ENCODE measurements around the gene PARP9.

The PARP9 gene

GRCh38 chr3:122581622-122582021 lies 17.5 kb upstream of the PARP9 start:
- peaks cover 31% of the 10 kb centered on the region for H3K79me2 ChIP-seq (ENCODE audit: insufficient read depth, low read length)
- DNase-seq (no peak), ATAC-seq (ENCODE audit: insufficient read depth, low read depth) (no peak)
- peaks cover 12% of the 10 kb centered on the region for H3K36me3 ChIP-seq (ENCODE audit: insufficient read depth, low read length)
- H3K27me3 ChIP-seq (ENCODE audit: insufficient read depth, low read length, poor library complexity), result no peaks in the 10 kb centered on the region
- peaks cover 25% of the 10 kb centered on the region for H3K4me1 ChIP-seq (ENCODE audit: insufficient read depth, low read length)
- H3K4me3 ChIP-seq (ENCODE audit: low read depth in 1 of 2, low read length in 2 of 2), result no peak overlapping the region
- H3K27ac ChIP-seq (ENCODE audit: low read length), result no peak overlapping the region
- TF ChIP-seq EZH2 (IDR thresholded peaks at IDR 0.05; ENCODE audit: borderline replicate concordance, low read depth, low read length, severe bottlenecking) (no peak), CTCF (IDR thresholded peaks at IDR 0.05; ENCODE audit: borderline replicate concordance, extremely low read depth, low read length, poor library complexity, severe bottlenecking) (no peak)
- no peak overlapping the region for H3K4me2 ChIP-seq (ENCODE audit: insufficient read depth, low read length)
- H4K20me1 ChIP-seq (ENCODE audit: insufficient read depth, low read length), result no peaks in the 10 kb centered on the region
- H2AFZ ChIP-seq (ENCODE audit: low read depth, low read length), result no peak overlapping the region
- H3K9ac ChIP-seq (ENCODE audit: low read depth, low read length), result no peak overlapping the region
- H3K9me3 ChIP-seq (ENCODE audit: insufficient read depth, low read length, severe bottlenecking), result peaks cover 18% of the 10 kb centered on the region

GRCh38 chr3:122580470-122580869 lies 16.4 kb upstream of the PARP9 start:
- H3K79me2 ChIP-seq (ENCODE audit: insufficient read depth, low read length), result peaks cover 29% of the 10 kb centered on the region
- no peak overlapping the region for H2AFZ ChIP-seq (ENCODE audit: low read depth, low read length)
- peaks cover 32% of the 10 kb centered on the region for H3K4me1 ChIP-seq (ENCODE audit: insufficient read depth, low read length)
- H3K27me3 ChIP-seq (ENCODE audit: insufficient read depth, low read length, poor library complexity), result no peaks in the 10 kb centered on the region
- peaks cover 18% of the 10 kb centered on the region for H3K9me3 ChIP-seq (ENCODE audit: insufficient read depth, low read length, severe bottlenecking)
- no peak overlapping the region for H3K9ac ChIP-seq (ENCODE audit: low read depth, low read length)
- no peak for TF ChIP-seq EZH2 (IDR thresholded peaks at IDR 0.05; ENCODE audit: borderline replicate concordance, low read depth, low read length, severe bottlenecking)
- TF ChIP-seq CTCF (IDR thresholded peaks at IDR 0.05; ENCODE audit: borderline replicate concordance, extremely low read depth, low read length, poor library complexity, severe bottlenecking), result no peak
- DNase-seq (no peak), ATAC-seq (ENCODE audit: insufficient read depth, low read depth) (no peak)
- no peak overlapping the region for H3K4me2 ChIP-seq (ENCODE audit: insufficient read depth, low read length)
- H4K20me1 ChIP-seq (ENCODE audit: insufficient read depth, low read length), result no peaks in the 10 kb centered on the region
- no peak overlapping the region for H3K4me3 ChIP-seq (ENCODE audit: low read depth in 1 of 2, low read length in 2 of 2)
- peaks cover 12% of the 10 kb centered on the region for H3K36me3 ChIP-seq (ENCODE audit: insufficient read depth, low read length)
- H3K27ac ChIP-seq (ENCODE audit: low read length), result no peak overlapping the region

- TF ChIP-seq CTCF (IDR thresholded peaks at IDR 0.05; ENCODE audit: borderline replicate concordance, extremely low read depth, low read length, poor library complexity, severe bottlenecking) (no peak), EZH2 (IDR thresholded peaks at IDR 0.05; ENCODE audit: borderline replicate concordance, low read depth, low read length, severe bottlenecking) (no peak)
- H3K79me2 ChIP-seq (ENCODE audit: insufficient read depth, low read length), result peaks cover 26% of the 10 kb centered on the region
- no peak for DNase-seq
- peaks cover 32% of the 10 kb centered on the region for H3K4me1 ChIP-seq (ENCODE audit: insufficient read depth, low read length)
- H3K27ac ChIP-seq (ENCODE audit: low read length), result peak overlapping the region; percentile 89
- H3K4me2 ChIP-seq (ENCODE audit: insufficient read depth, low read length), result peak overlapping the region; percentile 72
- H3K9ac ChIP-seq (ENCODE audit: low read depth, low read length), result peak overlapping the region; percentile 83
- H4K20me1 ChIP-seq (ENCODE audit: insufficient read depth, low read length), result no peaks in the 10 kb centered on the region
- peaks cover 15% of the 10 kb centered on the region for H3K9me3 ChIP-seq (ENCODE audit: insufficient read depth, low read length, severe bottlenecking)
- H2AFZ ChIP-seq (ENCODE audit: low read depth, low read length), result peak overlapping the region; percentile 92
- H3K36me3 ChIP-seq (ENCODE audit: insufficient read depth, low read length), result peaks cover 19% of the 10 kb centered on the region
- H3K4me3 ChIP-seq (ENCODE audit: low read depth in 1 of 2, low read length in 2 of 2), result peak overlapping the region; percentile 65 to 78
- ATAC-seq (ENCODE audit: insufficient read depth, low read depth), result no peak
- H3K27me3 ChIP-seq (ENCODE audit: insufficient read depth, low read length, poor library complexity), result no peaks in the 10 kb centered on the region
Observed at GRCh38 chr3:122578069-122578740, 14.1 kb upstream of the PARP9 start.

Data from DND-41 (cell line).